Measurements from ENCODE around the gene SLC35F3.

SLC35F3 gene

DNA sequence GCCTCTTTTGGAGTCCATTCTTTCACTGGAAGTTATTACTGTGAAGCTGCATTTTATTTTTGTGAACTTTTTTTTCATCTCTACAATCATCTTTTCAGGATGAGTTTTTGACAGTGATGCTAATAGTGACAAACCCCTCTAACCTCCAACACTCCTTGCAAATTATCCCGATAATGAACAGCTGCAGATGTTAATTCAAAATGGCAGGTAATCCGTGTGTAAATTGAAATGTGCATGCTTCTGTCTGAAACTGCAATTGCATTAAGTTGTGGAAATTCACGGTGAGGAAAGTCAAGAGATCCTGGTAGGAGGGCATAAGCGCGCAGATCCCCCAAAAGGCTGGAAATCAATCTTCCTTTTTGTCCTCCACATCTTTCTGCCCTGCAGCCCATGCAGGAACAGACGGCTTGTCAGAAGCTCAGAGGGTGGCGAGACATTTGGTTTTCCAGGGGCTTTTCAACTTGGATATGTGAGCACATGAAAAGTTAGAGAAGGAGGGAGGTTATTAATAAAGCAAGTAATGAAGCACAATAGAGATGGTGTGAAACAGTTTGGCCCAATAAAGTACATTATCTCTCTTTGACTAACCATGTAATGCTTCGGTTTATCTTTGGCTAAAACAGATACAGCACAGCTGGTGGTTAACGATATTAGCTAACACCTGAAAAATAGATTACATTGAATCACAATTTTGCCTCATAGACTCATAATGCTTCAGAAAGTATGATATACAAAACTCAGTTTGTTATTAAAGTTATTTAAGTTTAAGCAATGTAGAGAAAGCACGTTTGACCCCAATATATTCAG is 325.3 kb downstream of the SLC35F3 start:
- no peak for TF ChIP-seq JUND (IDR thresholded peaks at IDR 0.05; ENCODE audit: low read depth)

DNA sequence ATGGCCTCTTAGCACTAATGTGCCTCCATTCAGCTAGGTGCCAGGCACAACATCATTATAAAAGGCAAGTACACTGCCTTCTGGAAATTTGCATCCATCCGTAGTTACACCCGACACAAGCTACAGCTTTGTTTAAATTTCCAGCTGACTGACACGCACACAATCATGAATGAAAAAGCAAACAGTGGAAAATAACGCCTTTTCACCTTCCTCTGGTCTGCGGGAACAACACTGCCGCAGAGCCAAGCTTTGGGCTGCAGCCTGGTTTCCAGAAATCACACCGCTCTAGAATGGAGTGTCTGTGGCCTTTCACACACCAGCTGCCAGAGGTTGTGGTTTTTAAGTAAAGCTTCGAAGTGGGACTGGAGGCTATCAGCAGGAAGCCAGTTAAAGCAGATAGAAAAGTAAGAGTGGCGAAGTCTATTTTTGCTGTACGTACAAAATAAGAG is 326.0 kb downstream of the SLC35F3 start:
- TF ChIP-seq JUND (IDR thresholded peaks at IDR 0.05; ENCODE audit: low read depth), result no peak
- in situ Hi-C loops (cut with HindIII; ENCODE audit: low pct_unique_long_range_greater_than_20kb, low sequenced_read_pairs), result no loop called here
- DNase-seq (ENCODE audit: low read depth in 1 of 2, low spot score in 1 of 2), result no peak

More for the DNA sequence above, 325.3 kb downstream of the SLC35F3 start:
- no peak for DNase-seq (ENCODE audit: low read depth in 1 of 2, low spot score in 1 of 2)
- in situ Hi-C loops (cut with HindIII; ENCODE audit: low pct_unique_long_range_greater_than_20kb, low sequenced_read_pairs), result no loop called here

DNA sequence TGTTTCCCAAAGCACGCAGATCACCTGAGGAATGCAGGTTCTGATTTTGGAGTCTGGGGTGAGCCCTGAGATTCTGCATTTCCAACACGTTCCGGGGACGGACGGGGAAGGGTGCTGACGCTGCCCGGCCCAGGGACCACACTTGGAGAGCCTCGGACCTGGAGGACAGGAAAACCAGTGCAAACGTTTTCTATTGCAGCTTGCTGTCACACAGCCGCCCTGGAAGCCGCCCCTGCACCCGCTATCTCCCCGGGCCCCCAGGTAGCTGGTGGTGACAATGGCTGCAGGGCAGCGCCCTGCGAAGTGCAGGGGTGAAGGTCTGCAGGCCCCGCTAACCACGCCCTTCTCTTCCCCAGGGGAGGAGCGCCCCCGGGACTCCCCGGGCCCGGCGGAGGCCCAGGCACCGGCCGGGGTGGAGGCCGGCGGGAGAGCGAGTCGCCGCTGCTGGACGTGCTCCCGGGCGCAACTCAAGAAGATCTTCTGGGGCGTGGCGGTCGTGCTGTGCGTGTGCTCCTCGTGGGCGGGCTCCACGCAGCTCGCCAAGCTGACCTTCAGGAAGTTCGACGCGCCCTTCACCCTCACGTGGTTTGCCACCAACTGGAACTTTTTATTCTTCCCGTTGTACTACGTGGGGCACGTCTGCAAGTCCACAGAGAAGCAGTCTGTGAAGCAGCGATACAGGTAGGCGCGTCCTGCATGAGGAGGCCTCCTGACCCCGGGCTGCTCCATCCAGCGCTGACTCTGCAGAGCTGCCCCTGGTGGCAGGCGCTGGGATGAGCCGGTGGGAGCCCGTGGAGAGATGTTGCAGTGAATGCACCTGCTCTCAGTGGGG is 326.8 kb downstream of the SLC35F3 start:
- no peak for DNase-seq (ENCODE audit: low read depth in 1 of 2, low spot score in 1 of 2)
- in situ Hi-C loops (cut with HindIII; ENCODE audit: low pct_unique_long_range_greater_than_20kb, low sequenced_read_pairs), result no loop called here
- no peak for TF ChIP-seq JUND (IDR thresholded peaks at IDR 0.05; ENCODE audit: low read depth)

DNA sequence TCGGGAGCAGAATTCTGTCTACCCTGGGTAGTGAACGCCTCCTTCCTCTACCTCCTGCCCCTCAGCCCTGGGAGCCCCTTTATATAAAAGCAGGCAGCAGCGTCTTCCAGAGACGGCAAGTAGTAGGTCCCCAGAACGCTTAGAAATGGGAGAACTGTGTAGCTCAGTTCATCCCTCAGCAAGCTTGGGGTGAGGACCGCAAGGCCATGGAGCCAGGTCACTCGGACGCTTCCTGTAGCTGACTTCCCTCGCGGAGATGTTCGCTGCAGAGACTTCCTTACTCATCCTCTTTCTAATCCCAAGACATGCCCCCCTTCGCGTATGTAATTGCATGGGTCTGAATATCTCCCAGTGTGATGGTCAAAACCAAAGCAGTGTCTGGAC is 327.4 kb downstream of the SLC35F3 start:
- in situ Hi-C loops (cut with HindIII; ENCODE audit: low pct_unique_long_range_greater_than_20kb, low sequenced_read_pairs), result no loop called here
- TF ChIP-seq JUND (IDR thresholded peaks at IDR 0.05; ENCODE audit: low read depth), result no peak
- no peak for DNase-seq (ENCODE audit: low read depth in 1 of 2, low spot score in 1 of 2)

- in situ Hi-C loops (cut with HindIII; ENCODE audit: low pct_unique_long_range_greater_than_20kb, low sequenced_read_pairs), result no loop called here
- no peak for DNase-seq (ENCODE audit: low read depth in 1 of 2, low spot score in 1 of 2)
- TF ChIP-seq JUND (IDR thresholded peaks at IDR 0.05; ENCODE audit: low read depth), result no peak
These were observed 329.7 kb downstream of the SLC35F3 start for GRCh38 chr1:234234199-234234598.

DNA sequence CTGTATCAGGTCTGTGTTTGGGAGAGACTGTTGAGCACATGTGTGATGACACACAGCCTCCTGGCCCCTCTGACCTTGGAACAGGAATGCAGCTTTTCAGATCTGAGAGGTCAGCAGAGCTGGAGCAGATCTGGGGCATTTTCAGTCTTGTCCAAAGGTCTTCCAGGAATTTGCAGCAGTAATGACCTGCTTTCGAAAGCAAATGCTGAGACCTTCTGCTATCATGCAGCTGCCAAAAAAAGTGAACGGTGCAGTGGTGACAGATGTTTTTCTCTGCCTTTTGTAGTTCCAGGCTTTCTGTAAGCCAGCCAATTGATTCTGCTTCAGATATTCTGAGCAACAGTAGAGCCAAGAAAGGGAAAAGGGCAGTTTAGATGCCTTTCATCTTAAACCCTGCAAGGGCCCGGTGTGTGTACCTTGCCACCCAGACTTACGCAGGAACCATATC is 331.0 kb downstream of the SLC35F3 start:
- no peak for TF ChIP-seq JUND (IDR thresholded peaks at IDR 0.05; ENCODE audit: low read depth)
- no peak for DNase-seq (ENCODE audit: low read depth in 1 of 2, low spot score in 1 of 2)
- in situ Hi-C loops (cut with HindIII; ENCODE audit: low pct_unique_long_range_greater_than_20kb, low sequenced_read_pairs), result no loop called here

DNA sequence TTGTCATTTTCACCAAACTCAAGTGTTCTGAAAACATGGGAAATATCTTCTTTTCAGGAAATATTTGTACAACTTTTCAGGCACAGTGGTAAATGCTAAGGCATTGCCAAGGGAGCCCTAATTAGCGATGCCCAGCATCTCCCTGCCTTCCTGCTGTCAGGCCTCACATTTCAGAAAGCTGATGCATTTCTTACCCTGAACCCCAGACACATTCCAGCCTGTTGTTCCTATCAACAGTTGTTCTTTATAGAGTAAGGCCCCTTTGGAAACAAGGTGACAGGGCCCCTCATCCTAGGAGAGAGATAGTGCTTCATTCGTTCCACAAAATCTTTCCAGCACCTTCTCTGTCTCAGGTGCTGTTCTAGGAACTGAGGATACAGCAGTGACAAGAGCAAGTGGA is 332.9 kb downstream of the SLC35F3 start:
- DNase-seq (ENCODE audit: low read depth in 1 of 2, low spot score in 1 of 2), result no peak
- in situ Hi-C loops (cut with HindIII; ENCODE audit: low pct_unique_long_range_greater_than_20kb, low sequenced_read_pairs), result no loop called here
- TF ChIP-seq JUND (IDR thresholded peaks at IDR 0.05; ENCODE audit: low read depth), result no peak

DNA sequence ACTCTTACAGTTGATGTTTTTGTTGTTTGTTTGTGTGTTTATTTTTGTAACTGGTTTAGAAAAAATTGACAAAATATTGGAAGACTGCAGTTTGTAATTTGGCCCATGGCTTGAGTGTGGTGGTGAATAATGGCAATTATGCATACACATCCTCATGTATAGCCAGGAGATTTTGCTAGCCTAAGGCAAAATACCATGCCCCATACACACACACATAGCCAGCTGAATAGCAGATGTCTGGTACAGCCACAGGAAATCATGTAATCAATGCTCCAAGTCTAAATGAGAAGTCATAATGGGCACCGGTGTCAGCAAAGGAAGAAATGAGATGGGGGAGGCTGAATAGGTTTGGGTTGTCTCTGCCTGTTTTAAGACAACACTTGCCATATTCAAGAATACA is 333.6 kb downstream of the SLC35F3 start:
- in situ Hi-C loops (cut with HindIII; ENCODE audit: low pct_unique_long_range_greater_than_20kb, low sequenced_read_pairs), result no loop called here
- no peak for DNase-seq (ENCODE audit: low read depth in 1 of 2, low spot score in 1 of 2)
- TF ChIP-seq JUND (IDR thresholded peaks at IDR 0.05; ENCODE audit: low read depth), result no peak

- no peak for DNase-seq (ENCODE audit: low read depth in 1 of 2, low spot score in 1 of 2)
- TF ChIP-seq JUND (IDR thresholded peaks at IDR 0.05; ENCODE audit: low read depth), result no peak
- in situ Hi-C loops (cut with HindIII; ENCODE audit: low pct_unique_long_range_greater_than_20kb, low sequenced_read_pairs), result no loop called here
These were observed 335.0 kb downstream of the SLC35F3 start for GRCh38 chr1:234239515-234239914.

DNA sequence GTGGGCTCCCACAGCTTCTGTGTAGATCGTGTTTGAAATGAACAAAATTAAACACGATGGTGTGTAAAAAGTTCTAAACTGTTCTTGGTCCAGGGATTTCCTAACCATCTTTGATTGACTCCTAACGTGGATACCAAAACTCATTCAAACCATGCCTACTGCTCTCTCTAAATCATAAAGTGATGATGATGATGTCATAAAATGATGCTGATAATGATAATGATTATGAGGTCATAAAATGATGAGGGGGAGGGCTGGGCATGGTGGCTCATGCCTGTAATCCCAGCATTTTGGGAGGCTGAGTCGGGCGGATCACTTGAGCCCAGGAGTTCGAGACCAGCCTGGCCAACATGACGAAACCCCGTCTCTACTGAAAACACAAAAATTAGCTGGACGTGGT is 335.5 kb downstream of the SLC35F3 start:
- DNase-seq (ENCODE audit: low read depth in 1 of 2, low spot score in 1 of 2), result no peak
- no peak for TF ChIP-seq JUND (IDR thresholded peaks at IDR 0.05; ENCODE audit: low read depth)
- in situ Hi-C loops (cut with HindIII; ENCODE audit: low pct_unique_long_range_greater_than_20kb, low sequenced_read_pairs), result no loop called here

DNA sequence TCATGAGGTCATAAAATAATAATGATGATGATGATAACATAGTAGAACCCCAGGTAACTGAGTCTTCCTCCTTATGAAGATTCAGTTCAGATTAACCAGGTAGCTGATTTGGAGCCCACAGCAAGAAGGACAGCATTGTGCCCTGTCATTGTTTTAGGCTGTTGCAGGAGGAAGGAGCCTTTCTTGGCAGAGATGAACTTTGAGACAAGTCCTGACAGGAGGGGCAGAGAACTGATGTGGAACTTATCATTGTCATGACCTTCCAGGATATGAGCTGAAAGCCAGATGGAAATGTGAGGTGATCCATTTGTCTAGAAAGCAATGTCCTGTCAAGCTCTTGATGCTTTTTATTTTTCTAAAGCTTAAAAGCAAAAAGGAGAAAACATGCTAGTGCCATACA is 336.2 kb downstream of the SLC35F3 start:
- TF ChIP-seq JUND (IDR thresholded peaks at IDR 0.05; ENCODE audit: low read depth), result no peak
- in situ Hi-C loops (cut with HindIII; ENCODE audit: low pct_unique_long_range_greater_than_20kb, low sequenced_read_pairs), result no loop called here

DNA sequence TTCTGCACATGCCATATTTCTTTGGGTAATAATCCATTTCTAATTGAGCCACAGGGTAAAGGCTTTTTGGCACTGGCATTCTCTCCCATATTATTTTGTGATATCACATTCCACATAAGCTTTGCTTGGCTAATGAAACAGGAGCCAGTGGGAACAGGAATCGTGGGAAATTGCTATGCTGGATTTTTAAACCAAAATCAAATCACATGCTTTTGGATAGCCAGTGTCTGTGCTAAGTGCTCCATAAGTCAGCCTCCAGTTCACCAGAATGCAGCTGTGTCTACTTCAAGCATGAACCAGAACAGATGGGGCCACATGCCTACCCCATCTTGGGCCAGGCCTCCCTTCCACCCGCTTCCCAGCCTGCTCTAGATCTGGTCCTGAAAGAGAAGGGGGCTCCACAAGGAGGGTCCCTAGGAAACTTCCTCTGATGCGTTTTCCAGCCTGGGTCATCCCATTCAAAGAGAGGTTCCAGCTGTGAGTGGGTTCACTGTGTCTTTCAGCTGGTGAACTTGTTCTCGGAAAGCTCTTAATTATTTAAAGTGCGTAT is 337.5 kb downstream of the SLC35F3 start:
- TF ChIP-seq JUND (IDR thresholded peaks at IDR 0.05; ENCODE audit: low read depth), result no peak
- in situ Hi-C loops (cut with HindIII; ENCODE audit: low pct_unique_long_range_greater_than_20kb, low sequenced_read_pairs), result no loop called here
- no peak for DNase-seq (ENCODE audit: low read depth in 1 of 2, low spot score in 1 of 2)

More for the DNA sequence above, 336.2 kb downstream of the SLC35F3 start:
- no peak for DNase-seq (ENCODE audit: low read depth in 1 of 2, low spot score in 1 of 2)

Data from T47D (cell line).